Transverse colon (tissue), 4 donors: ENCODE results near the gene GATA5. TPM values are rescaled to one million over a fixed set of nuclear protein-coding genes. Genes with fewer than 3 reads are reported as not detected.

Source experiments
- DNase-seq: peaks from one replicate; pipeline ENCODE4 v3.0.0-alpha.2; 2019
- H3K27ac ChIP-seq, 4 donors: fragments of 200-600 bp; sonication (generic); 2 replicates each; pipeline ENCODE4 v1.5.1; 2016 to 2018; ENCODE audit warnings: inconsistent platforms in 4 of 4
- H3K27me3 ChIP-seq: fragments of 200-600 bp; sonication (generic); 2 replicates; pipeline ENCODE4 v1.5.1; 2017; ENCODE audit warnings: inconsistent platforms
- H3K36me3 ChIP-seq, 4 donors: fragments of 200-600 bp; sonication (generic); 2 replicates each; pipeline ENCODE4 v1.5.1; 2017 to 2019; ENCODE audit warnings: inconsistent platforms in 4 of 4
- H3K4me1 ChIP-seq, 4 donors: fragments of 200-600 bp; sonication (generic); 2 replicates each; pipeline ENCODE4 v1.5.1; 2017 to 2020; ENCODE audit warnings: inconsistent platforms in 4 of 4
- H3K4me3 ChIP-seq, 4 donors: fragments of 200-600 bp; sonication (generic); 1 replicate in 1 of 4; 2 replicates in 3 of 4; pipeline versions ENCODE4 v1.5.1 to v1.6.1; 2017 to 2019; ENCODE audit warnings: inconsistent platforms in 4 of 4
- H3K9me3 ChIP-seq, 2 donors: fragments of 200-600 bp; sonication (generic); 2 replicates each; pipeline ENCODE4 v1.5.1; 2017 to 2019; ENCODE audit warnings: inconsistent platforms in 2 of 2
- CTCF ChIP-seq, 5 experiments: fragments of 200-600 bp in 3 of 5; fragments of 450-650 bp in 2 of 5; sonication (generic) in 3 of 5; IDR thresholded peaks; 1 replicate in 2 of 5; 2 replicates in 3 of 5; pipeline ENCODE4 v1.5.1; 2016 to 2017; ENCODE audit warnings: antibody characterized with exemption in 5 of 5, inconsistent platforms in 3 of 5, mild to moderate bottlenecking in 2 of 5, moderate library complexity in 1 of 5
- EP300 ChIP-seq: sonication (generic); formaldehyde crosslinking; IDR thresholded peaks from one replicate; pipeline ENCODE4 v1.6.1; 2017; ENCODE audit warnings: antibody characterized with exemption, low read depth
- POLR2A ChIP-seq: fragments of 450-650 bp; IDR thresholded peaks from one replicate; pipeline ENCODE4 v1.6.1; 2016; ENCODE audit warnings: antibody characterized with exemption, mild to moderate bottlenecking, moderate library complexity
- POLR2AphosphoS5 ChIP-seq, 3 donors: sonication (generic); formaldehyde crosslinking; IDR thresholded peaks; one replicate each; pipeline ENCODE4 v1.6.1; 2016; ENCODE audit warnings: antibody characterized with exemption in 3 of 3
- WGBS, 2 donors: methylation state at CpG; one replicate each; pipeline ENCODE4 v1.1.5; 2018; ENCODE audit warnings: low coverage in 1 of 2; 5-methylcytosine and 5-hydroxymethylcytosine counted together
- in situ Hi-C, 4 donors: fragments of 200-750 bp; cut with MboI; loops; one replicate each; pipeline versions ENCODE4 v1.15.0 to v1.15.1; 2017; ENCODE audit warnings: low sequenced_read_pairs in 3 of 4, low pct_ligation_motif_present in 1 of 4, low pct_unique_long_range_greater_than_20kb in 1 of 4
- intact Hi-C: fragments of 100-400 bp; cut with DNase I; formaldehyde crosslinking; loops from one replicate; pipeline ENCODE4 v1.15.1; 2023; ENCODE audit warnings: low total_unique reads
- total RNA-seq, 4 donors: library from RNA; depleted of rRNA; stranded (reverse); fragments of >200 nt; gene quantifications; one replicate each; pipeline ENCODE4 v1.1.0, GENCODE V29; 2016

GATA5 gene
- total RNA-seq, 4 donors from 2014 or later, result not detected

DNA sequence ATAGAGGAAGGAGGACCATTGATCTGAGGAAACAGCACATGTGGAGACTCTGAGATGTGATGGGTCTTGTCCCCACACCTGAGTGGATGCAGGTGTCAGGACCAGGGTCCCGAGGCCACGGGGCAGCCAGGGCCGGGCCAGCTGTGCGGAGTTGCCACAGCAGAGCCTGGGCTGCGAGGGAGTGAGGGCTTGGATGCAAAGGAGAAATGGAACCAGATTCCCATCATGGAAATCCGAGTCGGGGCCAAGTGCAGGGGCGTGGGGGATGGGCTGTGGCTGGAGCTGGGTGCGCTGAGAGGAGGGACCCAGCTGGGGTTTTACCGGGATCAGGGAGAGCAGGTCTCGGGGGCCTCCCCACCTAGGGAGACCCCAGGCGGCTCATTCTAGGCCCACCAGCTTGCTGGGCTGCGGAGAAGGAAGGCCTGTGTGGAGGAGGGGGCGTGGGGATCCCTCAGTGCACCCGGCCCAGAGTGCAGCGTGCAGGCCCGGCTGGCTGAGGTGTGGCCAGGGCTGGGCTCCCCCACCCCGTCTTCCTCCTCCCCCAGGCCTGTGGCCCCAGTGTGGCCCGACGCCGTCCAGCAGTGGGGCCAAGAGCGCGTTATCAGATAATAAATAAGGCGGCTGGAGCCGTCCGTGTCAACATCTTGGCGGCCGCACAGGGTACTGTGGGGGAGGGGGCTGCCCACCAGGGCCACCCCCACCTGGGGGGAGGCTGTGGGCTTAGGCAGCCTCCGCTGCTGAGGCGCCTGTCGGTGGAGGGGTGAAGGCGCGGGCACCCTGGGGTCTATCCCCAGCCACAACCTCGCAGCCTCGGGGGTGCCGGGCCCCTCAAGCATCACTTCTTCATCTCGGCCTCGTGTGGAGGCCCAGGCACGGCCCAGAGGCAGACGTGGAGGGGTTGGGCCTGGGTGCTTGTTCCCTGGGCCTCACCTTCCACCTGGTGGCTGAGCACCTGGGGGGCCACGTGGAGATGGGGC lies 17.2 kb downstream of the GATA5 start:
- in situ Hi-C loops, result no loop called here
- Histone ChIP-seq H3K27me3 (peaks cover 19% of the 10 kb centered on the region), H3K27ac (no peak overlapping the region), H3K4me1 (no peaks in the 10 kb centered on the region), H3K9me3 (no peaks in the 10 kb centered on the region), H3K4me3 (no peak overlapping the region), H3K36me3 (no peaks in the 10 kb centered on the region)
- no peak for DNase-seq
- intact Hi-C loops, result no loop called here
- WGBS, 2 donors, result 20 to 72% methylated on average over 1 to 28 of the region's 41 CpGs
- TF ChIP-seq EP300 (no peak), POLR2AphosphoS5 (IDR thresholded peaks at IDR 0.05) (no peak), POLR2A (no peak), CTCF (IDR thresholded peaks at IDR 0.05) (no peak)

GRCh38 chr20:62457831-62458230 lies 18.0 kb downstream of the GATA5 start:
- no peak overlapping the region for H3K27ac ChIP-seq
- TF ChIP-seq EP300 (no peak), POLR2AphosphoS5 (IDR thresholded peaks at IDR 0.05) (no peak), POLR2A (no peak), CTCF (IDR thresholded peaks at IDR 0.05) (no peak)
- H3K36me3 ChIP-seq, result no peaks in the 10 kb centered on the region
- peaks cover 19% of the 10 kb centered on the region for H3K27me3 ChIP-seq
- 84% methylated on average over 20 of the region's 20 CpGs; no CpG with 5 or more reads in 1 of the 2 donors for WGBS, 2 donors
- no peaks in the 10 kb centered on the region for H3K9me3 ChIP-seq
- DNase-seq, result no peak
- no peaks in the 10 kb centered on the region for H3K4me1 ChIP-seq
- intact Hi-C loops, result no loop called here
- in situ Hi-C loops, result no loop called here
- no peak overlapping the region for H3K4me3 ChIP-seq

DNA sequence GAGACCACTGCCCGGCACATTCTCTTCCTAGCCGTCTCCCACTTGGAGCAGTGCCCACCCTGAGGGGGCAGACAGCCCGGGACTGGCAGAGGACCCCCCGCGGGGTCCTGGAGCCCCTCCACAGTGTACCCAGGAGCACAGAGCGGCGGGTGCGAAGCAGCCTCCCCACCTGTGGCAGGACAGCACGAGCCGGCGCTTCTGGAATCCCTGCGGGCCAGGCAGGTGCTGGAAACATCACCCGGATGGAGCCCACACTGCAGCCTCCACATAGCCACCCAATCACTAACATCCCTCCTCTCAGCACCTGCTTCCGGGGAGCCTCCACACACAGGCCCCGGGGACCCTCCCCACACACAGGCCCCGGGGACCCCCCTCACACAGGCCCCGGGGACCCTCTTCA lies 18.7 kb downstream of the GATA5 start:
- no peak for DNase-seq
- WGBS, 2 donors, result 81% methylated on average over 11 of the region's 17 CpGs; no CpG with 5 or more reads in 1 of the 2 donors
- TF ChIP-seq POLR2A, result no peak
- no peak for TF ChIP-seq CTCF (IDR thresholded peaks at IDR 0.05)
- TF ChIP-seq EP300, result no peak
- no peak for TF ChIP-seq POLR2AphosphoS5 (IDR thresholded peaks at IDR 0.05)
- no peaks in the 10 kb centered on the region for H3K9me3 ChIP-seq
- H3K4me1 ChIP-seq, result no peaks in the 10 kb centered on the region
- no peak overlapping the region for H3K27ac ChIP-seq
- intact Hi-C loops (no loop called here), in situ Hi-C loops (no loop called here)
- no peaks in the 10 kb centered on the region for H3K36me3 ChIP-seq
- peaks cover 25% of the 10 kb centered on the region for H3K27me3 ChIP-seq
- H3K4me3 ChIP-seq, result no peak overlapping the region

- DNase-seq, result no peak
- TF ChIP-seq POLR2A (no peak), CTCF (IDR thresholded peaks at IDR 0.05) (no peak), POLR2AphosphoS5 (IDR thresholded peaks at IDR 0.05) (no peak), EP300 (no peak)
Measured at GRCh38 chr20:62455929-62456328, 19.9 kb downstream of the GATA5 start.

More at GRCh38 chr20:62455929-62456328, 19.9 kb downstream of the GATA5 start:
- no peaks in the 10 kb centered on the region for H3K4me1 ChIP-seq
- 64% methylated on average over 7 of the region's 15 CpGs; no CpG with 5 or more reads in 1 of the 2 donors for WGBS, 2 donors
- no peak overlapping the region for H3K4me3 ChIP-seq
- no peaks in the 10 kb centered on the region for H3K36me3 ChIP-seq
- in situ Hi-C loops, result no loop called here
- no peaks in the 10 kb centered on the region for H3K9me3 ChIP-seq
- H3K27me3 ChIP-seq, result peaks cover 31% of the 10 kb centered on the region
- H3K27ac ChIP-seq, result no peak overlapping the region
- intact Hi-C loops, result no loop called here
